NCI-H2227 (cell line): Measurements from ENCODE around the gene TREH.

ENCODE experiments used
- DNase-seq: peaks from one replicate; lab custom pipeline; 2025; ENCODE audit not compliant: unreplicated experiment; lab: John Stamatoyannopoulos, UW

TREH gene

GRCh38 chr11:118670063-118670462, 9.4 kb downstream of the TREH start:
- DNase-seq: no peak

- DNase-seq: no peak
Observed at GRCh38 chr11:118666371-118666770, 13.1 kb downstream of the TREH start.

- no peak for DNase-seq
Observed at GRCh38 chr11:118663902-118664301, 15.5 kb downstream of the TREH start.

- no peak for DNase-seq
Observed at GRCh38 chr11:118663381-118663780, 16.1 kb downstream of the TREH start.

GRCh38 chr11:118662401-118663271, 16.8 kb downstream of the TREH start:
- no peak for DNase-seq

- no peak for DNase-seq
Observed at GRCh38 chr11:118661425-118662301, 17.8 kb downstream of the TREH start.

- no peak for DNase-seq
Observed at GRCh38 chr11:118660681-118661424, 18.6 kb downstream of the TREH start.

GRCh38 chr11:118659953-118660680, 19.3 kb downstream of the TREH start:
- no peak for DNase-seq

GRCh38 chr11:118659314-118659952, 20.0 kb downstream of the TREH start:
- DNase-seq: peak; percentile 89

- no peak for DNase-seq
Observed at GRCh38 chr11:118658429-118659313, 20.8 kb downstream of the TREH start.

GRCh38 chr11:118657709-118658428, 21.6 kb downstream of the TREH start:
- DNase-seq: no peak

GRCh38 chr11:118657238-118657637, 22.2 kb downstream of the TREH start:
- peak; percentile 87 for DNase-seq

GRCh38 chr11:118656563-118657165, 22.8 kb downstream of the TREH start:
- DNase-seq: no peak

- DNase-seq: no peak
Observed at GRCh38 chr11:118655486-118656190, 23.8 kb downstream of the TREH start.

GRCh38 chr11:118653684-118654390, 25.6 kb downstream of the TREH start:
- DNase-seq: no peak

GRCh38 chr11:118652681-118653181, 26.7 kb downstream of the TREH start:
- DNase-seq: no peak

- DNase-seq: no peak
Observed at GRCh38 chr11:118651820-118652219, 27.6 kb downstream of the TREH start.
